ENCODE measurements around the gene CRB1. TPM values are rescaled to one million over a fixed set of nuclear protein-coding genes. Genes with fewer than 3 reads are reported as not detected.

The CRB1 gene
- total RNA-seq, 2 experiments from 2014 or later = 0.08 TPM; not detected in 1

GRCh38 chr1:197306381-197307062 is 38.5 kb downstream of the CRB1 start:
- H3K9me3 Mint-ChIP-seq (ENCODE audit: insufficient read depth) = no peaks in the 10 kb centered on the region
- ChIA-PET POLR2A (no interaction called here), CTCF (interaction anchor here (1.2 kb wide), 1 partner anchor 50 kb away, joined by 3 read pairs; no protein-coding TSS in a partner anchor)
- no peaks in the 10 kb centered on the region for H3K36me3 Mint-ChIP-seq (ENCODE audit: low read depth)
- H3K27ac Mint-ChIP-seq = no peak overlapping the region
- no peaks in the 10 kb centered on the region for H3K4me1 Mint-ChIP-seq (ENCODE audit: low read depth)
- peaks cover 2% of the 10 kb centered on the region for H3K27me3 Mint-ChIP-seq (ENCODE audit: low read depth)
- ATAC-seq (no peak), DNase-seq (no peak)
- H3K4me3 Mint-ChIP-seq = no peak overlapping the region

- H3K4me1 Mint-ChIP-seq (ENCODE audit: low read depth) = no peaks in the 10 kb centered on the region
- no peak for ATAC-seq
- CTCF ChIA-PET = interaction anchor here (1.2 kb wide), 1 partner anchor 50 kb away, joined by 3 read pairs; no protein-coding TSS in a partner anchor
These were observed 39.1 kb downstream of the CRB1 start for GRCh38 chr1:197307136-197307535.

GRCh38 chr1:197307551-197307950 is 39.5 kb downstream of the CRB1 start:
- no peaks in the 10 kb centered on the region for H3K36me3 Mint-ChIP-seq (ENCODE audit: low read depth)
- H3K4me3 Mint-ChIP-seq = no peak overlapping the region
- ChIA-PET POLR2A (no interaction called here), CTCF (interaction anchor here (1.2 kb wide), 1 partner anchor 49 kb away, joined by 3 read pairs; no protein-coding TSS in a partner anchor)
- H3K9me3 Mint-ChIP-seq (ENCODE audit: insufficient read depth) = no peaks in the 10 kb centered on the region
- H3K27ac Mint-ChIP-seq = no peak overlapping the region
- no peaks in the 10 kb centered on the region for H3K4me1 Mint-ChIP-seq (ENCODE audit: low read depth)
- ATAC-seq (no peak), DNase-seq (no peak)
- H3K27me3 Mint-ChIP-seq (ENCODE audit: low read depth) = peaks cover 2% of the 10 kb centered on the region

More at GRCh38 chr1:197307136-197307535, 39.1 kb downstream of the CRB1 start:
- Mint-ChIP-seq H3K27ac (no peak overlapping the region), H3K27me3 (ENCODE audit: low read depth) (peaks cover 2% of the 10 kb centered on the region), H3K4me3 (no peak overlapping the region), H3K9me3 (ENCODE audit: insufficient read depth) (no peaks in the 10 kb centered on the region), H3K36me3 (ENCODE audit: low read depth) (no peaks in the 10 kb centered on the region)
- POLR2A ChIA-PET = no interaction called here
- no peak for DNase-seq

GRCh38 chr1:197311081-197311480 is 43.0 kb downstream of the CRB1 start:
- POLR2A ChIA-PET = no interaction called here
- no peak overlapping the region for H3K27ac Mint-ChIP-seq
- no peaks in the 10 kb centered on the region for H3K9me3 Mint-ChIP-seq (ENCODE audit: insufficient read depth)
- H3K27me3 Mint-ChIP-seq (ENCODE audit: low read depth) = peaks cover 2% of the 10 kb centered on the region
- no peak for ATAC-seq
- CTCF ChIA-PET = no interaction called here
- no peaks in the 10 kb centered on the region for H3K4me1 Mint-ChIP-seq (ENCODE audit: low read depth)
- no peaks in the 10 kb centered on the region for H3K36me3 Mint-ChIP-seq (ENCODE audit: low read depth)
- no peak for DNase-seq
- H3K4me3 Mint-ChIP-seq = no peak overlapping the region

GRCh38 chr1:197312163-197312562 is 44.1 kb downstream of the CRB1 start:
- no peaks in the 10 kb centered on the region for H3K36me3 Mint-ChIP-seq (ENCODE audit: low read depth)
- no peaks in the 10 kb centered on the region for H3K9me3 Mint-ChIP-seq (ENCODE audit: insufficient read depth)
- DNase-seq (no peak), ATAC-seq (no peak)
- ChIA-PET CTCF (no interaction called here), POLR2A (no interaction called here)
- H3K4me1 Mint-ChIP-seq (ENCODE audit: low read depth) = no peaks in the 10 kb centered on the region
- no peak overlapping the region for H3K4me3 Mint-ChIP-seq
- H3K27ac Mint-ChIP-seq = no peak overlapping the region
- peaks cover 2% of the 10 kb centered on the region for H3K27me3 Mint-ChIP-seq (ENCODE audit: low read depth)

- H3K27me3 Mint-ChIP-seq (ENCODE audit: low read depth) = peaks cover 2% of the 10 kb centered on the region
- H3K27ac Mint-ChIP-seq = no peak overlapping the region
- H3K9me3 Mint-ChIP-seq (ENCODE audit: insufficient read depth) = no peaks in the 10 kb centered on the region
- H3K4me1 Mint-ChIP-seq (ENCODE audit: low read depth) = no peaks in the 10 kb centered on the region
- CTCF ChIA-PET = no interaction called here
- POLR2A ChIA-PET = no interaction called here
- no peak overlapping the region for H3K4me3 Mint-ChIP-seq
- H3K36me3 Mint-ChIP-seq (ENCODE audit: low read depth) = no peaks in the 10 kb centered on the region
- DNase-seq (no peak), ATAC-seq (no peak)
These were observed 45.7 kb downstream of the CRB1 start for GRCh38 chr1:197313713-197314112.

GRCh38 chr1:197314682-197315081 is 46.6 kb downstream of the CRB1 start:
- no peaks in the 10 kb centered on the region for H3K4me1 Mint-ChIP-seq (ENCODE audit: low read depth)
- H3K27ac Mint-ChIP-seq = no peak overlapping the region
- ATAC-seq = no peak
- no peak overlapping the region for H3K4me3 Mint-ChIP-seq
- peaks cover 2% of the 10 kb centered on the region for H3K27me3 Mint-ChIP-seq (ENCODE audit: low read depth)
- no peaks in the 10 kb centered on the region for H3K36me3 Mint-ChIP-seq (ENCODE audit: low read depth)
- CTCF ChIA-PET = interaction anchor here (0.7 to 1.6 kb wide), 2 partner anchors 85 to 134 kb away, joined by 4 read pairs; no protein-coding TSS in a partner anchor
- H3K9me3 Mint-ChIP-seq (ENCODE audit: insufficient read depth) = no peaks in the 10 kb centered on the region
- DNase-seq = no peak
- POLR2A ChIA-PET = no interaction called here

- Mint-ChIP-seq H3K27me3 (ENCODE audit: low read depth) (no peaks in the 10 kb centered on the region), H3K4me1 (ENCODE audit: low read depth) (no peaks in the 10 kb centered on the region), H3K27ac (no peak overlapping the region), H3K4me3 (no peak overlapping the region), H3K9me3 (ENCODE audit: insufficient read depth) (no peaks in the 10 kb centered on the region), H3K36me3 (ENCODE audit: low read depth) (no peaks in the 10 kb centered on the region)
- ChIA-PET CTCF (interaction anchor here (1.8 kb wide), 1 partner anchor 139 kb away, joined by 4 read pairs; no protein-coding TSS in a partner anchor), POLR2A (no interaction called here)
- no peak for DNase-seq
- ATAC-seq = no peak
These were observed 51.6 kb downstream of the CRB1 start for GRCh38 chr1:197319631-197320030.

- ATAC-seq (no peak), DNase-seq (no peak)
- H3K9me3 Mint-ChIP-seq (ENCODE audit: insufficient read depth) = no peaks in the 10 kb centered on the region
- ChIA-PET CTCF (no interaction called here), POLR2A (no interaction called here)
- no peaks in the 10 kb centered on the region for H3K4me1 Mint-ChIP-seq (ENCODE audit: low read depth)
- no peaks in the 10 kb centered on the region for H3K27me3 Mint-ChIP-seq (ENCODE audit: low read depth)
- no peak overlapping the region for H3K27ac Mint-ChIP-seq
- H3K4me3 Mint-ChIP-seq = no peak overlapping the region
- no peaks in the 10 kb centered on the region for H3K36me3 Mint-ChIP-seq (ENCODE audit: low read depth)
These were observed 53.0 kb downstream of the CRB1 start for GRCh38 chr1:197320991-197321531.

GRCh38 chr1:197321811-197322210 is 53.8 kb downstream of the CRB1 start:
- ChIA-PET POLR2A (no interaction called here), CTCF (interaction anchor here (1.0 kb wide), 1 partner anchor 35 kb away, joined by 5 read pairs; no protein-coding TSS in a partner anchor)
- no peak overlapping the region for H3K4me3 Mint-ChIP-seq
- DNase-seq (no peak), ATAC-seq (no peak)
- no peak overlapping the region for H3K27ac Mint-ChIP-seq
- no peaks in the 10 kb centered on the region for H3K27me3 Mint-ChIP-seq (ENCODE audit: low read depth)
- H3K9me3 Mint-ChIP-seq (ENCODE audit: insufficient read depth) = no peaks in the 10 kb centered on the region
- H3K4me1 Mint-ChIP-seq (ENCODE audit: low read depth) = no peaks in the 10 kb centered on the region
- no peaks in the 10 kb centered on the region for H3K36me3 Mint-ChIP-seq (ENCODE audit: low read depth)

GRCh38 chr1:197327776-197328364 is 59.8 kb downstream of the CRB1 start:
- peaks cover 10% of the 10 kb centered on the region for H3K27me3 Mint-ChIP-seq (ENCODE audit: low read depth)
- no peak overlapping the region for H3K4me3 Mint-ChIP-seq
- DNase-seq = no peak
- H3K4me1 Mint-ChIP-seq (ENCODE audit: low read depth) = no peaks in the 10 kb centered on the region
- H3K36me3 Mint-ChIP-seq (ENCODE audit: low read depth) = no peaks in the 10 kb centered on the region
- ChIA-PET POLR2A (no interaction called here), CTCF (interaction anchor here (0.6 to 4.1 kb wide), 7 partner anchors 9 to 147 kb away, joined by 3 to 39 read pairs (median 4); no protein-coding TSS in a partner anchor)
- H3K27ac Mint-ChIP-seq = no peak overlapping the region
- H3K9me3 Mint-ChIP-seq (ENCODE audit: insufficient read depth) = no peaks in the 10 kb centered on the region
- no peak for ATAC-seq

GRCh38 chr1:197330213-197330612 is 62.2 kb downstream of the CRB1 start:
- Mint-ChIP-seq H3K36me3 (ENCODE audit: low read depth) (no peaks in the 10 kb centered on the region), H3K9me3 (ENCODE audit: insufficient read depth) (no peaks in the 10 kb centered on the region), H3K4me1 (ENCODE audit: low read depth) (no peaks in the 10 kb centered on the region), H3K4me3 (no peak overlapping the region), H3K27ac (no peak overlapping the region), H3K27me3 (ENCODE audit: low read depth) (peaks cover 10% of the 10 kb centered on the region)
- CTCF ChIA-PET = interaction anchor here (1.0 to 1.7 kb wide), 3 partner anchors 19 to 28 kb away, joined by 3 to 10 read pairs (median 4); no protein-coding TSS in a partner anchor
- POLR2A ChIA-PET = no interaction called here
- ATAC-seq (no peak), DNase-seq (no peak)

Data from activated CD8-positive, alpha-beta T cell treated with anti-CD3 and anti-CD28 coated beads, Interleukin-2, amount 10 ng/mL, durations not matched to agents 7 days and 5 days (primary cell).